ENCODE results near the gene TP53I13.

GRCh38 chr17:29582254-29582765, 13.8 kb downstream of the TP53I13 start:
- TF ChIP-seq MAFK (IDR thresholded peaks at IDR 0.05; ENCODE audit: low read depth, low read length) (no peak), FOS (IDR thresholded peaks at IDR 0.05; ENCODE audit: low read depth, low read length) (no peak)

Measured in IMR-90 (cell line).